LNCAP (cell line): ENCODE data around the gene PDE9A.

ENCODE experiments used
- TF ChIP-seq, protein P1 (sequence below): fragments of 450-650 bp; IDR thresholded peaks from 2 replicates; pipeline ENCODE4 v1.5.1; 2017; ENCODE audit warnings: mild to moderate bottlenecking

Gene PDE9A

DNA sequence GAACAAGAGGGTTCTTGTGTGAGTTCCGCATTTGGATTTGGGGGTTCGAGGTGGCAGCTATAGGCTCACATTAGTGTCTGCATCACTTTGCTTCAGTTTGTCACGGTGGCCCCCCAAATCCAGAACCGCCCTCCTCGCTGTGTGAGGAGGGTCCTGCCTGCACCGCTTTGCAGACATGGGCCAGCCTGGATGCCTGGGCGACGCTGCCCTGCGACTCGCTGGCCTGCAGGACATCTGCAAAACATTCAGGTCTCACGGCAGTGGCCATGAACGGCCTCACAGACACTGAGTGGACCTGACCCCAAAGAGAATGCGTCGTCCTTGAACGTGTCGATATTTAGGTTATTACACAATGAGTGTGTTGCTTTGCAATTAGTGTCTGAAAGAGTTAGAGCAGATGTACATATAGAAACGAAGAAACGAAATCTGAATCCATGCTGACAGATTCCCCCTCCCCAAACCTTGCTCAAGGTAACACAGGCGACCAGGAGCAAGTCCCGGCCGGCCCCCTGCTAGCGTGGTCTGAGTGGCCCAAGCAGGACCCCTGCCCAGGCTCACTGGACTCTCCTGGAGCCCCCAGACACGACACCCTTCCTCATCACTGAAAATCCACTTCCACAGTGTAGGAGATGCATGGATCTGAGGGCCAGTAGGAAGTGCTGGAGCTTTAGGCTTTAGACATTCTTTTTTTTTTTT is 20.4 kb downstream of the PDE9A start:
- TF ChIP-seq, protein P1, sequence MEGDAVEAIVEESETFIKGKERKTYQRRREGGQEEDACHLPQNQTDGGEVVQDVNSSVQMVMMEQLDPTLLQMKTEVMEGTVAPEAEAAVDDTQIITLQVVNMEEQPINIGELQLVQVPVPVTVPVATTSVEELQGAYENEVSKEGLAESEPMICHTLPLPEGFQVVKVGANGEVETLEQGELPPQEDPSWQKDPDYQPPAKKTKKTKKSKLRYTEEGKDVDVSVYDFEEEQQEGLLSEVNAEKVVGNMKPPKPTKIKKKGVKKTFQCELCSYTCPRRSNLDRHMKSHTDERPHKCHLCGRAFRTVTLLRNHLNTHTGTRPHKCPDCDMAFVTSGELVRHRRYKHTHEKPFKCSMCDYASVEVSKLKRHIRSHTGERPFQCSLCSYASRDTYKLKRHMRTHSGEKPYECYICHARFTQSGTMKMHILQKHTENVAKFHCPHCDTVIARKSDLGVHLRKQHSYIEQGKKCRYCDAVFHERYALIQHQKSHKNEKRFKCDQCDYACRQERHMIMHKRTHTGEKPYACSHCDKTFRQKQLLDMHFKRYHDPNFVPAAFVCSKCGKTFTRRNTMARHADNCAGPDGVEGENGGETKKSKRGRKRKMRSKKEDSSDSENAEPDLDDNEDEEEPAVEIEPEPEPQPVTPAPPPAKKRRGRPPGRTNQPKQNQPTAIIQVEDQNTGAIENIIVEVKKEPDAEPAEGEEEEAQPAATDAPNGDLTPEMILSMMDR, result no peak

GRCh38 chr21:42674351-42674940 is 21.0 kb downstream of the PDE9A start:
- TF ChIP-seq, protein P1, result no peak

GRCh38 chr21:42675403-42675802 is 22.0 kb downstream of the PDE9A start:
- TF ChIP-seq, protein P1, result no peak

- TF ChIP-seq, protein P1, result no peak
Observed at GRCh38 chr21:42676808-42677207, 23.4 kb downstream of the PDE9A start.

- TF ChIP-seq, protein P1, result no peak
Observed at GRCh38 chr21:42677339-42678321, 24.2 kb downstream of the PDE9A start.

DNA sequence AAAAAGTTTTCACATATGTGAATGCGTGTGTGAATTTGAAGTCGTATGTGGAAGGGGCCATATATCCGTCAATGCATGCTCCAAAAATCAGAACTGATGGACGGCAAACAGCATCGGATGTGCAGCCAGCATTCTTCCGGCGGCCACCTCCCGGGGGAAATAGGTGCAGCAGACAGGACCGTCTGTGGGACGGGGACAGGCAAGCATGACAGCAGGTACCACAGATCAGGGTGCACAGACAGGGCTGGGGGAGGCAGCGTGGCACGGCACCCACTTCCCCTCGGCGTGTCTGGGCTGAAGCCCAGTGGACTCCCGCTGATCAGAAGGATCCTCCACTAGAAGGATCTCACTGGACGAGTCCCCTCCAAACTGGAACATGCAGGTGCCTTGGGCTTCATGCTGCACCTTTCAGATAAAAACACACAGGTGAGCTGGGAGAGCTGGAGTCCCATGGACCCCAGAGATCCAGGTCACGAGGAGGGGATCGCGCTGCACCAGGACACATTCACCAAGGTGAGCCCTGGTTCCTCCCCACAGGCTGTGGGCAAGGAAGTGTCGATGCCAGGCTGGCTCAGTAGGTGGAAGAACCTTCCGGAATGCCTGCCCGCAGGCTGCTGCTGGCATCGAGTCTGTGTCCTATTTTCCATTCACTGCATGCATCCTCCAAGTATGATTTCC is 25.3 kb downstream of the PDE9A start:
- TF ChIP-seq, protein P1, result no peak
